NT2/D1 (cell line): ENCODE data around the gene ISM2.

Experiments
- YY1 ChIP-seq: IDR thresholded peaks from 2 replicates; pipeline ENCODE4 v1.6.1; 2011; ENCODE audit not compliant: insufficient read length, insufficient read depth
- ZNF274 ChIP-seq: IDR thresholded peaks from 2 replicates; pipeline ENCODE4 v1.6.1; 2011; ENCODE audit warnings: mild to moderate bottlenecking, low read depth, low read length

DNA sequence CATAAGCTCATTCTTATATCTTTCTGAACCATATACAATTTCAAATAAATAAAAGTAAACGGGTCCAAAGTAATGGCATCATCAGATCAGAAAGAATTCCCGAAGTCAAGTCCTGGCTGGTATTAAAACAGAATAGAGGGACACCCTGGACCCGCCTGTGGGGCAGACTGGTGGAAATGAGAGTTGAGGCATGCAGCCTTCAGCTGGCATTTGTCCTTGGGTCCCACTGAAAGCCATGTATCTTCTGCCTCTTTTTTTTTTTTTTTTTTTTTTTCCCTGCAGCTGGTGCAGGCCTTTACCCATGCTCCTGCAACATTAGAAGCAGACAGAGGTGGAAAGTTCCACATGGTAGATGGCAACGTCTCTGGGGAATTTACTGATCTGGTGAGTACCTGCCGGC lies 30.8 kb downstream of the ISM2 start:
- TF ChIP-seq ZNF274 (no peak), YY1 (no peak)
